ENCODE data around the gene DPEP3. TPM values are rescaled to one million over a fixed set of nuclear protein-coding genes. Genes with fewer than 3 reads are reported as not detected.

DPEP3 gene
- total and polyA plus RNA-seq, 7 donors, result 0.10 to 0.45 (median 0.17) TPM; not detected in 2

GRCh38 chr16:67933805-67934204, 46.5 kb downstream of the DPEP3 start:
- DNase-seq, result no peak

GRCh38 chr16:67932462-67932840, 47.8 kb downstream of the DPEP3 start:
- WGBS, 3 donors, result 84 to 90% (median 88%) methylated on average over 4 of the region's 4 CpGs
- Histone ChIP-seq H3K4me1 (peaks cover 26% of the 10 kb centered on the region), H3K36me3 (ENCODE audit: insufficient read depth in 1 of 2, low read depth in 1 of 2) (peaks cover 0 to 34% of the 10 kb centered on the region in 2 donors), H3K4me3 (no peak overlapping the region), H3K27me3 (ENCODE audit: insufficient read depth in 3 of 3, low read length in 2 of 3) (no peaks in the 10 kb centered on the region), H3K27ac (no peak overlapping the region), H3K9me3 (no peaks in the 10 kb centered on the region)
- ATAC-seq, result no peak
- no peak for DNase-seq
- intact Hi-C loops (cut with DNase I), result loop anchor here in 1 of 2 donors (10.0 kb wide), 1 partner anchor 408 kb away; the partner anchor contains the start of gene RIPOR1
- no peak for TF ChIP-seq CTCF (IDR thresholded peaks at IDR 0.05)

More at GRCh38 chr16:67933805-67934204, 46.5 kb downstream of the DPEP3 start:
- H3K36me3 ChIP-seq (ENCODE audit: insufficient read depth in 1 of 2, low read depth in 1 of 2), result peaks cover 0 to 23% of the 10 kb centered on the region in 2 donors
- peak overlapping the region; percentile 82 for H3K27ac ChIP-seq
- ATAC-seq, result no peak
- no peaks in the 10 kb centered on the region for H3K27me3 ChIP-seq (ENCODE audit: insufficient read depth in 3 of 3, low read length in 2 of 3)
- no peak for TF ChIP-seq CTCF (IDR thresholded peaks at IDR 0.05)
- H3K9me3 ChIP-seq, result no peaks in the 10 kb centered on the region
- H3K4me1 ChIP-seq, result peaks cover 24% of the 10 kb centered on the region
- H3K4me3 ChIP-seq, result no peak overlapping the region
- intact Hi-C loops (cut with DNase I), result loop anchor here in 1 of 2 donors (10.0 kb wide), 1 partner anchor 409 kb away; the partner anchor contains the start of gene RIPOR1
- 74 to 83% (median 75%) methylated on average over 7 of the region's 7 CpGs for WGBS, 3 donors

GRCh38 chr16:67931712-67932461, 48.4 kb downstream of the DPEP3 start, which contains the start of gene CTRL:
Gene CTRL (minus strand): TSS chr16:67931862. CDS start chr16:67931852, 10 bp downstream.
- no peak within 1 kb of the TSS for H3K4me3 ChIP-seq
- H3K36me3 ChIP-seq (ENCODE audit: insufficient read depth in 1 of 2, low read depth in 1 of 2), result peaks cover 0 to 36% of the 10 kb centered on the region in 2 donors
- no peak for ATAC-seq
- no peak within 1 kb of the TSS for H3K27ac ChIP-seq
- no peaks in the 10 kb centered on the region for H3K9me3 ChIP-seq
- intact Hi-C loops (cut with DNase I), result loop anchor here in 1 of 2 donors (10.0 kb wide), 1 partner anchor 407 kb away; the partner anchor contains the start of gene RIPOR1
- H3K27me3 ChIP-seq (ENCODE audit: insufficient read depth in 3 of 3, low read length in 2 of 3), result no peaks in the 10 kb centered on the region
- peak; percentile 6 for TF ChIP-seq CTCF (IDR thresholded peaks at IDR 0.05)
- WGBS, 3 donors, result 81 to 88% (median 81%) methylated on average over 15 of the region's 15 CpGs
- peak in 1 of 2 donors; percentile 50 for DNase-seq
- H3K4me1 ChIP-seq, result peaks cover 21% of the 10 kb centered on the region

GRCh38 chr16:67930678-67931211, 49.6 kb downstream of the DPEP3 start:
- H3K27me3 ChIP-seq (ENCODE audit: insufficient read depth in 3 of 3, low read length in 2 of 3), result no peaks in the 10 kb centered on the region
- peaks cover 0 to 36% of the 10 kb centered on the region in 2 donors for H3K36me3 ChIP-seq (ENCODE audit: insufficient read depth in 1 of 2, low read depth in 1 of 2)
- no peak for TF ChIP-seq CTCF (IDR thresholded peaks at IDR 0.05)
- H3K9me3 ChIP-seq, result no peaks in the 10 kb centered on the region
- ATAC-seq, result no peak
- H3K27ac ChIP-seq, result no peak overlapping the region
- WGBS, 3 donors, result 92 to 95% (median 93%) methylated on average over 16 to 17 of the region's 17 CpGs
- intact Hi-C loops (cut with DNase I), result loop anchor here in 1 of 2 donors (10.0 kb wide), 1 partner anchor 406 kb away; the partner anchor contains the start of gene RIPOR1
- no peak overlapping the region for H3K4me3 ChIP-seq
- peaks cover 30% of the 10 kb centered on the region for H3K4me1 ChIP-seq
- peak in 1 of 2 donors; percentile 54 for DNase-seq
